HPDE6-E6E7 (cell line): Measurements from ENCODE around the gene RFLNA.

Experiments used
- DNase-seq: peaks from one replicate; pipeline ENCODE4 v3.0.0; 2011; ENCODE audit warnings: missing footprints; ENCODE audit errors: extremely low spot score

Gene RFLNA

GRCh38 chr12:124303579-124304313, 8.9 kb downstream of the RFLNA start:
- no peak for DNase-seq

GRCh38 chr12:124304314-124304790, 9.5 kb downstream of the RFLNA start:
- no peak for DNase-seq

- no peak for DNase-seq
Measured at GRCh38 chr12:124305136-124305535, 10.2 kb downstream of the RFLNA start.

GRCh38 chr12:124305776-124306685, 11.1 kb downstream of the RFLNA start:
- DNase-seq: no peak

GRCh38 chr12:124306686-124307555, 12.0 kb downstream of the RFLNA start:
- no peak for DNase-seq

GRCh38 chr12:124307556-124307825, 12.6 kb downstream of the RFLNA start:
- DNase-seq: no peak

GRCh38 chr12:124308741-124309140, 13.8 kb downstream of the RFLNA start:
- no peak for DNase-seq

GRCh38 chr12:124309231-124309630, 14.3 kb downstream of the RFLNA start:
- DNase-seq: no peak

- no peak for DNase-seq
Measured at GRCh38 chr12:124309744-124310143, 14.9 kb downstream of the RFLNA start.

- no peak for DNase-seq
Measured at GRCh38 chr12:124310178-124310577, 15.3 kb downstream of the RFLNA start.

GRCh38 chr12:124310785-124311184, 15.9 kb downstream of the RFLNA start:
- no peak for DNase-seq

- DNase-seq: no peak
Measured at GRCh38 chr12:124311292-124312109, 16.6 kb downstream of the RFLNA start.

- DNase-seq: no peak
Measured at GRCh38 chr12:124312601-124313000, 17.7 kb downstream of the RFLNA start.

- no peak for DNase-seq
Measured at GRCh38 chr12:124314207-124314606, 19.3 kb downstream of the RFLNA start.

- no peak for DNase-seq
Measured at GRCh38 chr12:124314766-124315165, 19.9 kb downstream of the RFLNA start.

GRCh38 chr12:124315372-124316044, 20.6 kb downstream of the RFLNA start:
- no peak for DNase-seq

GRCh38 chr12:124316257-124316900, 21.5 kb downstream of the RFLNA start:
- DNase-seq: no peak

GRCh38 chr12:124317400-124317799, 22.5 kb downstream of the RFLNA start:
- no peak for DNase-seq

- DNase-seq: no peak
Measured at GRCh38 chr12:124318278-124319020, 23.6 kb downstream of the RFLNA start.
